ENCODE data around the gene IGSF23. TPM values are rescaled to one million over a fixed set of nuclear protein-coding genes. Genes with fewer than 3 reads are reported as not detected.
A peak's percentile ranks its signal among the peaks of the same experiment; 100 is the strongest.

The IGSF23 gene
- total and polyA plus RNA-seq, 7 donors: 0.23 to 0.30 TPM; not detected in 5

DNA sequence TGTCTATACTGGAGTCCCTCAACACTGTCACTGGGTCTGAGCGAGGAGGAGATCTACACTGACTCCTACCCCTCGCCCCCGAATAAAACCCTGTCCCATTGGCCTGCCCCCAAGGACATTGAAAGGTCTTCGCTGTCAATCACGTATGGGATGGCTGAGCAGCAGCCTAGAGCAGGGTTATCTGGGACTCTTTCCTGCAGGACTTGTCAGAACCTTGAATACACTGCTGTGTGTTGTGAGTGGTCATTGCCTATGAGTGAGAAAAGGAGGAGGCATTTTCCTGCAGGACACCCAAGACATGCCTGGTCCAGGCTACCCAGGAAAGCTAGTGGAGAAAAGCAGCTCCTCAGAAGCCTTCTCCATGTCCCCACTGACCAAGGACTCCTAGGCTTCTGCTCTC lies 40.0 kb downstream of the IGSF23 start:
- TF ChIP-seq, protein P1, sequence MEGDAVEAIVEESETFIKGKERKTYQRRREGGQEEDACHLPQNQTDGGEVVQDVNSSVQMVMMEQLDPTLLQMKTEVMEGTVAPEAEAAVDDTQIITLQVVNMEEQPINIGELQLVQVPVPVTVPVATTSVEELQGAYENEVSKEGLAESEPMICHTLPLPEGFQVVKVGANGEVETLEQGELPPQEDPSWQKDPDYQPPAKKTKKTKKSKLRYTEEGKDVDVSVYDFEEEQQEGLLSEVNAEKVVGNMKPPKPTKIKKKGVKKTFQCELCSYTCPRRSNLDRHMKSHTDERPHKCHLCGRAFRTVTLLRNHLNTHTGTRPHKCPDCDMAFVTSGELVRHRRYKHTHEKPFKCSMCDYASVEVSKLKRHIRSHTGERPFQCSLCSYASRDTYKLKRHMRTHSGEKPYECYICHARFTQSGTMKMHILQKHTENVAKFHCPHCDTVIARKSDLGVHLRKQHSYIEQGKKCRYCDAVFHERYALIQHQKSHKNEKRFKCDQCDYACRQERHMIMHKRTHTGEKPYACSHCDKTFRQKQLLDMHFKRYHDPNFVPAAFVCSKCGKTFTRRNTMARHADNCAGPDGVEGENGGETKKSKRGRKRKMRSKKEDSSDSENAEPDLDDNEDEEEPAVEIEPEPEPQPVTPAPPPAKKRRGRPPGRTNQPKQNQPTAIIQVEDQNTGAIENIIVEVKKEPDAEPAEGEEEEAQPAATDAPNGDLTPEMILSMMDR (IDR thresholded peaks at IDR 0.05): no peak
- DNase-seq: no peak
- WGBS, 3 donors: 77 to 93% (median 83%) methylated on average over 5 of the region's 5 CpGs
- H3K36me3 ChIP-seq (ENCODE audit: insufficient read depth in 1 of 2, low read depth in 1 of 2): peaks cover 11 to 93% of the 10 kb centered on the region in 2 donors
- H3K4me3 ChIP-seq: no peak overlapping the region
- no peak for ATAC-seq
- H3K4me1 ChIP-seq: peaks cover 13% of the 10 kb centered on the region
- no peak overlapping the region for H3K27ac ChIP-seq
- no peaks in the 10 kb centered on the region for H3K27me3 ChIP-seq (ENCODE audit: insufficient read depth in 3 of 3, low read length in 2 of 3)
- intact Hi-C loops (cut with DNase I): no loop called here
- no peaks in the 10 kb centered on the region for H3K9me3 ChIP-seq

DNA sequence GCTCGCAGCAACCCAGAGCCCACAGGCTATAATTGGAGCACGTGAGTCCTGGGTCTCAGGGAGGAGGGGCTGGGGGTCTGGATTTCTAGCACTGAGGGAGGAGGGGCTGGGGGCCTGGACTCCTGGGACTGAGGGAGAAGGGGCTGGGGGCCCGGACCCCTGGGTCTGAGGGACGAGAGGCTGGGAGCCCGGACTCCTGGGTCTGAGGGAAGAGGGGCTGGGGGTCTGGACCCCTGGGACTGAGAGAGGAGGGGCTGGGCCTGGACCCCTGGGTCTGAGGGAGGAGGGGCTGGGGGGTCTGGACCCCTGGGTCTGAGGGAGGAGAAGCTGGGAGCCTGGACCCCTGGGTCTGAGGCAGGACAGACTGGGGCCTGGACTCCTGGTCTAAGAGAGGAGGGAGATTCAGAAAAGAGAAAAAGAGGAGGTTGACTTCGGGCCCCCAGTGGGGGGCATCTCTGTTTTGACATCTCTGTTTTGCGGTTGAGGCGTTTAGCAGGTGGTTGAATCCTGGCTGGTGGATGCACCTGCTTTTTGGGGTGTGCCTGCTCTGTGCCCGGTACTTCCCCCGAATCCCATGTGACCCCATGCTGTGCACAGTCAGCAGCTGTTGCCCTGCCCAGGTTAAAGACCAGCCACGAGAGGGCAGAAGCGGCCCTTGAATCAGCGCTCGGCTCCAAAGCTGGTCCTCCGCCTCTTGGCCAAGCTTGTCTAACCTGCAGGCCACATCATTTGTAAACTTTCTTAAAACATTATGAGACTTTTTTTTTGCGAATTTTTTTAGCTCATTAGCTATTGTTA lies 40.8 kb downstream of the IGSF23 start:
- DNase-seq (peak; percentile 72 to 84), ATAC-seq (peak; percentile 73 to 86 (median 82))
- TF ChIP-seq, protein P1 (IDR thresholded peaks at IDR 0.05): peak; percentile 63
- H3K27me3 ChIP-seq (ENCODE audit: insufficient read depth in 3 of 3, low read length in 2 of 3): no peaks in the 10 kb centered on the region
- H3K4me1 ChIP-seq: peaks cover 5% of the 10 kb centered on the region
- H3K36me3 ChIP-seq (ENCODE audit: insufficient read depth in 1 of 2, low read depth in 1 of 2): peaks cover 11 to 93% of the 10 kb centered on the region in 2 donors
- 34 to 45% (median 39%) methylated on average over 15 to 16 of the region's 16 CpGs for WGBS, 3 donors
- no peak overlapping the region for H3K4me3 ChIP-seq
- no peak overlapping the region for H3K27ac ChIP-seq
- intact Hi-C loops (cut with DNase I): no loop called here
- H3K9me3 ChIP-seq: no peaks in the 10 kb centered on the region

DNA sequence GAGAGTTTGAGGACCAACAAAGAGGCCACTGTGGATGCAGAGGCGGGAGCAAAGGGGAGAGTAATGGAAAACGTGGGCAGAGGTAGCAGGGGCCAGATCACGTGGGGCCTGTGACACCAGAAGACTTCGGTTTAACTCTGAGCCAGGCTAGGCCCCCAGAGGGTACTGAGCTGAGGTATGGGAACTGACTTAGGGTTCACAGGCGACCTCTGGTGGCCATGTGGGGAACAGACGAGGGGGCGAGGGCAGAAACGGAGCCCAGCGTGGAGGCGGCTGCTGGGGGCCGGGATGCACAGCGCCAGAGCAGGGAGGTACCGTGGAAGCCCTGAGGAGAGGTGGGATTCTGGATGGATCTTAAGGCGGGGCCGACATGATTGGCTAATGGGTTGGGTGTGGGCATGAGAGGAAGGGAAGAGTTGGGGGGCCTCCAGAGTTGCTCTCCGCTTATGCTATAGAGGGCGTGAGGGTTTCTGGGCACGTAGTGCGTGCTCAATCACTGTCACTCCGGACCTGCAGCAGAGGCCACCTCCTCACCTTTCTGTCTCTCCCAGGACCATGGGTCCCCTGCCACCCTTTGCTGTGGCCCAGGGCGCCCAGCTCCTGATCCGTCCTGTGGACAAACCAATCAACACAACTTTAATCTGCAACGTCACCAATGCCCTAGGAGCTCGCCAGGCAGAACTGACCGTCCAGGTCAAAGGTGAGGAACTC lies 44.0 kb downstream of the IGSF23 start:
- peak; percentile 63 to 79 (median 68) for ATAC-seq
- Histone ChIP-seq H3K4me1 (peaks cover 5% of the 10 kb centered on the region), H3K9me3 (no peaks in the 10 kb centered on the region), H3K36me3 (ENCODE audit: insufficient read depth in 1 of 2, low read depth in 1 of 2) (peaks cover 18 to 95% of the 10 kb centered on the region in 2 donors), H3K27ac (no peak overlapping the region), H3K27me3 (ENCODE audit: insufficient read depth in 3 of 3, low read length in 2 of 3) (no peaks in the 10 kb centered on the region), H3K4me3 (no peak overlapping the region)
- intact Hi-C loops (cut with DNase I): loop anchor here (2.0 to 5.0 kb wide), 2 partner anchors 85 to 87 kb away; no protein-coding TSS in a partner anchor
- TF ChIP-seq, protein P1 (IDR thresholded peaks at IDR 0.05): peak; percentile 90
- WGBS, 3 donors: 40 to 44% (median 42%) methylated on average over 24 to 25 of the region's 25 CpGs
- DNase-seq: peak; percentile 60 to 81

DNA sequence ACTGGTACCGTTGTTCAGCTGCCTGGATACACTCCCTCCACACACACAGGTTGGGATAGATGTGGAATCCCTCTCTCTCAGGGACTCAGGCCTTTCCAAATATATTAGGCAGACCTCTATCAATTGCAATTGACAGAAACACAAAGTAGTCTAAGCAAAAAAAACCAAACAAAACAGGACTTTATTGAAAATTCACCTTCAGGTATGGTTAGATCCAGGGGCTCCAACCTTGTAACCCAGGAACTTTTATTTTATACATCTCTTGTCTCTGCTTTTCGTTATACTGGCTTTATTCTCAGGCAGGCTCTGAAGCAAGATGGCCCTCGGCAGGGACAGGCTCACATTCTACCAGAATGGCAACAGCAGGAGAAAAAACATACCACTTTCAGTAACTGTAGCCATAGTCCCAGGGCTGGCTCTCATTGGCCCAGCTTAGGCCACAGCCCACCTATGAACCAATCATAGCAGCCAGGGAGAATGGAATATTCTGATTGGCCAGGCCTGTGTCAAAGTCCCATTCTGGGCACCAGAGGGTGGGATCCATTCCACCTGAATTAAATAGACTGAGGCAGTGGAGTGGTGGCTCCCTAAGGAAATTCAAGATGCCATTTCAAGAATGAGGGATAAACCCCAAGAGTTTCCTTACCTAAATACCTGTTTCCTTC lies 44.8 kb downstream of the IGSF23 start:
- TF ChIP-seq, protein P1 (IDR thresholded peaks at IDR 0.05): no peak
- Histone ChIP-seq H3K27ac (no peak overlapping the region), H3K36me3 (ENCODE audit: insufficient read depth in 1 of 2, low read depth in 1 of 2) (peaks cover 18 to 95% of the 10 kb centered on the region in 2 donors), H3K4me1 (peaks cover 5% of the 10 kb centered on the region), H3K4me3 (no peak overlapping the region), H3K9me3 (no peaks in the 10 kb centered on the region), H3K27me3 (ENCODE audit: insufficient read depth in 3 of 3, low read length in 2 of 3) (no peaks in the 10 kb centered on the region)
- ATAC-seq: peak in 2 of 4 donors; percentile 13 to 25
- no peak for DNase-seq
- intact Hi-C loops (cut with DNase I): loop anchor here in 1 of 2 donors (5.0 kb wide), 1 partner anchor 86 kb away; no protein-coding TSS in a partner anchor
- 92 to 97% (median 92%) methylated on average over 3 of the region's 3 CpGs for WGBS, 3 donors

Measured in psoas muscle (tissue), 8 donors.